GM12878 (cell line): Measurements from ENCODE around the gene NAP1L1. TPM values are rescaled to one million over a fixed set of nuclear protein-coding genes. Genes with fewer than 3 reads are reported as not detected.

ENCODE experiments used
- CBX5 ChIP-seq: sonication (generic); IDR thresholded peaks from 2 replicates; pipeline ENCODE4 v1.6.1; 2016; ENCODE audit warnings: low read depth, moderate library complexity, mild to moderate bottlenecking, inconsistent platforms
- CHD2 ChIP-seq: IDR thresholded peaks from 2 replicates; pipeline ENCODE4 v1.6.1; 2011; ENCODE audit warnings: low read depth, low read length, improper control_type of control experiment, borderline replicate concordance
- CREB1 ChIP-seq: IDR thresholded peaks from 2 replicates; pipeline ENCODE4 v1.6.1; 2012; ENCODE audit warnings: low read depth, mild to moderate bottlenecking, inconsistent platforms
- E4F1 ChIP-seq: fragments of 450-650 bp; IDR thresholded peaks from 2 replicates; pipeline ENCODE4 v1.6.1; 2018; ENCODE audit warnings: borderline replicate concordance, mild to moderate bottlenecking; ENCODE audit not compliant: partially characterized antibody
- EP300 ChIP-seq, 2 experiments: fragments of 150-350 bp in 1 of 2; IDR thresholded peaks; 2 replicates each; pipeline ENCODE4 v1.6.1; 2011 to 2012; ENCODE audit warnings: low read depth in 2 of 2, low read length in 2 of 2, borderline replicate concordance in 1 of 2, improper control_type of control experiment in 1 of 2, inconsistent platforms in 1 of 2; ENCODE audit not compliant: control insufficient read depth in 1 of 2
- ESRRA ChIP-seq: IDR thresholded peaks from 2 replicates; pipeline ENCODE4 v1.6.1; 2012; ENCODE audit warnings: mild to moderate bottlenecking, low read length, improper control_type of control experiment
- GATAD2B ChIP-seq: fragments of 450-650 bp; conservative IDR thresholded peaks from 2 replicates; pipeline ENCODE4 v1.6.1; 2017; ENCODE audit warnings: low read depth, mild to moderate bottlenecking, moderate library complexity
- IKZF1 ChIP-seq: fragments of 450-650 bp; conservative IDR thresholded peaks from 2 replicates; pipeline ENCODE4 v1.6.1; 2017; ENCODE audit warnings: antibody characterized with exemption, mild to moderate bottlenecking
- IKZF2 ChIP-seq, 2 experiments: fragments of 450-650 bp; IDR thresholded peaks; 2 replicates each; pipeline ENCODE4 v1.6.1; 2017; ENCODE audit warnings: mild to moderate bottlenecking in 2 of 2, moderate library complexity in 2 of 2
- MLLT1 ChIP-seq: fragments of 450-650 bp; IDR thresholded peaks from 2 replicates; pipeline ENCODE4 v1.6.1; 2016; ENCODE audit warnings: mild to moderate bottlenecking
- MTA2 ChIP-seq: fragments of 450-650 bp; IDR thresholded peaks from 2 replicates; pipeline ENCODE4 v1.6.1; 2016; ENCODE audit warnings: low read depth, mild to moderate bottlenecking, moderate library complexity
- NBN ChIP-seq: fragments of 450-650 bp; IDR thresholded peaks from 2 replicates; pipeline ENCODE4 v1.6.1; 2016
- NR2F1 ChIP-seq: fragments of 450-650 bp; conservative IDR thresholded peaks from 2 replicates; pipeline ENCODE4 v1.6.1; 2017; ENCODE audit warnings: mild to moderate bottlenecking
- SRF ChIP-seq, 2 experiments: IDR thresholded peaks; 2 replicates each; pipeline ENCODE4 v1.6.1; 2011; ENCODE audit warnings: low read depth in 2 of 2, low read length in 2 of 2, mild to moderate bottlenecking in 1 of 2, moderate library complexity in 1 of 2
- TCF12 ChIP-seq: IDR thresholded peaks from 2 replicates; pipeline ENCODE4 v1.6.1; 2011; ENCODE audit warnings: low read depth, mild to moderate bottlenecking, low read length
- TCF3 ChIP-seq: IDR thresholded peaks from 2 replicates; pipeline ENCODE4 v1.6.1; 2012; ENCODE audit warnings: low read depth, mild to moderate bottlenecking, low read length, borderline replicate concordance; ENCODE audit not compliant: insufficient read depth
- TCF7 ChIP-seq: IDR thresholded peaks from 2 replicates; pipeline ENCODE4 v1.6.1; 2014; ENCODE audit warnings: antibody characterized with exemption, borderline replicate concordance
- ZBTB33 ChIP-seq: fragments of 450-650 bp; IDR thresholded peaks from 2 replicates; pipeline ENCODE4 v1.6.1; 2017; ENCODE audit warnings: mild to moderate bottlenecking
- ZBTB4 ChIP-seq: fragments of 450-650 bp; formaldehyde crosslinking; IDR thresholded peaks from 2 replicates; pipeline ENCODE4 v1.4.0; 2022; ENCODE audit warnings: mild to moderate bottlenecking, moderate library complexity
- ZNF207 ChIP-seq: fragments of 450-650 bp; IDR thresholded peaks from 2 replicates; pipeline ENCODE4 v1.6.1; 2014; ENCODE audit warnings: antibody characterized with exemption, mild to moderate bottlenecking, borderline replicate concordance
- polyA plus RNA-seq, 11 experiments: library from polyadenylated mRNA; depleted of rRNA in 4 of 11; unstranded in 6 of 11; stranded (reverse) in 5 of 11; fragments of >200 nt; fragmentation: Nextera tagmentation in 4 of 11; fragmentation: Illumina TruSeq in 1 of 11; extraction: Ambion mirVana in 4 of 11; extraction: Trizol in 1 of 11; gene quantifications; 1 replicate in 1 of 11; 2 replicates in 10 of 11; pipeline versions ENCODE4 v1.2.1 to v1.2.3, GENCODE V29; 2011 to 2016; ENCODE audit warnings: inconsistent platforms in 2 of 11, missing spikeins in 2 of 11, low read depth in 1 of 11
- total RNA-seq, 4 experiments: library from RNA; depleted of rRNA in 3 of 4; stranded (reverse); fragments of >200 nt in 3 of 4; fragmentation: Illumina TruSeq in 1 of 4; extraction: Trizol in 1 of 4; gene quantifications; 2 replicates each; pipeline versions ENCODE4 v1.2.1 to v1.2.3, GENCODE V29; 2013 to 2021

Gene NAP1L1
- total and polyA plus RNA-seq, 10 of the 15 experiments (the other 5 are each of a cell fraction or from before 2014, with no cell fraction given): 256 to 1,036 (median 536) TPM

- TF ChIP-seq MLLT1 (0 out of 2 replicates have a peak, but pooled peaks have one; percentile 35), NR2F1 (peak; percentile 70), ZNF207 (no peak), NBN (0 out of 2 replicates have a peak, but pooled peaks have one; percentile 17), TCF3 (0 out of 2 replicates have a peak, but pooled peaks have one; percentile 45), CBX5 (0 out of 2 replicates have a peak, but pooled peaks have one; percentile 30), EP300 (IDR thresholded peaks at IDR 0.05; ENCODE audit: borderline replicate concordance in 1 of 2, control insufficient read depth in 1 of 2, low read depth in 2 of 2, low read length in 2 of 2) (0 out of 4 replicates have a peak, but pooled peaks of 1 of the 2 experiments have one; percentile 6), ESRRA (no peak), TCF7 (0 out of 2 replicates have a peak, but pooled peaks have one; percentile 7), ZBTB4 (no peak), CREB1 (peak; percentile 50), TCF12 (0 out of 2 replicates have a peak, but pooled peaks have one; percentile 5), IKZF1 (peak; percentile 77), MTA2 (peak; percentile 49; the same call in 1 of the 2 replicates), SRF (IDR thresholded peaks at IDR 0.05; ENCODE audit: low read depth in 2 of 2, low read length in 2 of 2) (no peak), E4F1 (no peak), IKZF2 (IDR thresholded peaks at IDR 0.05) (peak; percentile 12 to 43; a peak in 2 of 4 replicates), ZBTB33 (0 out of 2 replicates have a peak, but pooled peaks have one; percentile 28), GATAD2B (peak; percentile 48), CHD2 (peak; percentile 20; the same call in 1 of the 2 replicates)
Observed at GRCh38 chr12:76084863-76085519, 506 bp upstream of the NAP1L1 start (continued).
